ENCODE data around the gene ATG9A. TPM values are rescaled to one million over a fixed set of nuclear protein-coding genes. Genes with fewer than 3 reads are reported as not detected.

Gene ATG9A, protein sequence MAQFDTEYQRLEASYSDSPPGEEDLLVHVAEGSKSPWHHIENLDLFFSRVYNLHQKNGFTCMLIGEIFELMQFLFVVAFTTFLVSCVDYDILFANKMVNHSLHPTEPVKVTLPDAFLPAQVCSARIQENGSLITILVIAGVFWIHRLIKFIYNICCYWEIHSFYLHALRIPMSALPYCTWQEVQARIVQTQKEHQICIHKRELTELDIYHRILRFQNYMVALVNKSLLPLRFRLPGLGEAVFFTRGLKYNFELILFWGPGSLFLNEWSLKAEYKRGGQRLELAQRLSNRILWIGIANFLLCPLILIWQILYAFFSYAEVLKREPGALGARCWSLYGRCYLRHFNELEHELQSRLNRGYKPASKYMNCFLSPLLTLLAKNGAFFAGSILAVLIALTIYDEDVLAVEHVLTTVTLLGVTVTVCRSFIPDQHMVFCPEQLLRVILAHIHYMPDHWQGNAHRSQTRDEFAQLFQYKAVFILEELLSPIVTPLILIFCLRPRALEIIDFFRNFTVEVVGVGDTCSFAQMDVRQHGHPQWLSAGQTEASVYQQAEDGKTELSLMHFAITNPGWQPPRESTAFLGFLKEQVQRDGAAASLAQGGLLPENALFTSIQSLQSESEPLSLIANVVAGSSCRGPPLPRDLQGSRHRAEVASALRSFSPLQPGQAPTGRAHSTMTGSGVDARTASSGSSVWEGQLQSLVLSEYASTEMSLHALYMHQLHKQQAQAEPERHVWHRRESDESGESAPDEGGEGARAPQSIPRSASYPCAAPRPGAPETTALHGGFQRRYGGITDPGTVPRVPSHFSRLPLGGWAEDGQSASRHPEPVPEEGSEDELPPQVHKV
- polyA plus RNA-seq (2013, experiment 1 of 2), result 24.4 TPM
- 34.3 TPM for polyA plus RNA-seq (2013, experiment 2 of 2)

GRCh38 chr2:219229305-219230058 is at the start of gene ATG9A, which contains the start of gene ANKZF1:
ATG9A (minus strand) TSS chr2:219229636; CDS start chr2:219228024, 1,612 bp downstream.
ANKZF1 (plus strand) TSS chr2:219229806; CDS start chr2:219230258, 452 bp downstream.
- H3K9ac ChIP-seq (ENCODE audit: low read depth, low read length), result peak within 1 kb of the TSS; percentile 82
- no peaks in the 10 kb centered on the region for H3K27me3 ChIP-seq (ENCODE audit: insufficient read depth, low read length)
- WGBS, result under 1% methylated on average over 80 of the region's 80 CpGs
- peak within 1 kb of the TSS; percentile 84 for H3K4me3 ChIP-seq (ENCODE audit: low read length)
- H3K9me3 ChIP-seq (ENCODE audit: insufficient read depth, low read depth, low read length), result no peaks in the 10 kb centered on the region
- 0 out of 2 replicates have a peak, but pooled peaks cover 5% of the 10 kb centered on the region for H3K4me1 ChIP-seq (ENCODE audit: insufficient read depth, low read length)
- H3K36me3 ChIP-seq (ENCODE audit: insufficient read depth, low read length), result peaks cover 51% of the 10 kb centered on the region
- peak within 1 kb of the TSS; percentile 89 for H3K27ac ChIP-seq (ENCODE audit: low read depth, low read length)

GRCh38 chr2:219278655-219279150 is 49.3 kb upstream of the ATG9A start:
- H3K9me3 ChIP-seq (ENCODE audit: insufficient read depth, low read depth, low read length), result no peaks in the 10 kb centered on the region
- peak overlapping the region; percentile 32; the same call in 1 of the 2 replicates for H3K9ac ChIP-seq (ENCODE audit: low read depth, low read length)
- peak overlapping the region; percentile 75; the same call in 1 of the 2 replicates for H3K27ac ChIP-seq (ENCODE audit: low read depth, low read length)
- no peaks in the 10 kb centered on the region for H3K27me3 ChIP-seq (ENCODE audit: insufficient read depth, low read length)
- peaks cover 13% of the 10 kb centered on the region for H3K36me3 ChIP-seq (ENCODE audit: insufficient read depth, low read length)
- WGBS, result 14% methylated on average over 6 of the region's 9 CpGs
- H3K4me1 ChIP-seq (ENCODE audit: insufficient read depth, low read length), result peaks cover 20% of the 10 kb centered on the region
- peak overlapping the region; percentile 62 for H3K4me3 ChIP-seq (ENCODE audit: low read length)

GRCh38 chr2:219277703-219278654 is 48.5 kb upstream of the ATG9A start:
- Histone ChIP-seq H3K4me1 (ENCODE audit: insufficient read depth, low read length) (peaks cover 20% of the 10 kb centered on the region), H3K27me3 (ENCODE audit: insufficient read depth, low read length) (no peaks in the 10 kb centered on the region), H3K9ac (ENCODE audit: low read depth, low read length) (no peak overlapping the region), H3K9me3 (ENCODE audit: insufficient read depth, low read depth, low read length) (no peaks in the 10 kb centered on the region), H3K27ac (ENCODE audit: low read depth, low read length) (peak overlapping the region; percentile 75; the same call in 1 of the 2 replicates), H3K4me3 (ENCODE audit: low read length) (peak overlapping the region; percentile 62), H3K36me3 (ENCODE audit: insufficient read depth, low read length) (peaks cover 12% of the 10 kb centered on the region)
- 31% methylated on average over 25 of the region's 25 CpGs for WGBS

DNA sequence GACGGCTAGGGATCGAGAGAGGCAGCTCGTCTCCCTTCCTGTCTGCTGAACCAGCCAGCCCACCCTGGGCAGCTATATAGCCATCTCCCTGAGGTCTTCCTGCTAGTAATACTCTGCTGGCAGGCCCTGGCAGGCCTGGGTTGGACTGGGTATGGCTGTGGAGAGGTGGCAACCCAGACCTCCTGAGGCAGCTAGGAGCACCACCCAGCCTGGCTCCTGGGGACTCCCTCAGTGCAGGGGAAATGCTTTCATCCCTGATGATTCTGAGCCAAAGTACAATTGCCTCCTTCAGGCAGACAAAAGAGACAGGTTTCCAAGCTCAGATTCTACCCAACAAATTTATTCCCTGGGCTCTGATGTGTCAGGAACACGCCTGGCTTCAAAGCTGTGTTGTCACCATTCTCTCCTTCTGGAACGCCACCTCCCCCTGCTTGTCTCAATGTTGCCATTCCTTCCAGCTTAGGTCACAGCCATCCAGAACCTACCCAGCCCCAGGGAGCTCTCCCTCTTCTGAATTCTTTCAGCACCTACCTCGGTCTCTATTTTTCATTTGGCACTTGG is 45.0 kb upstream of the ATG9A start:
- peaks cover 20% of the 10 kb centered on the region for H3K4me1 ChIP-seq (ENCODE audit: insufficient read depth, low read length)
- peak overlapping the region; percentile 12; the same call in 1 of the 2 replicates for H3K9ac ChIP-seq (ENCODE audit: low read depth, low read length)
- H3K27ac ChIP-seq (ENCODE audit: low read depth, low read length), result peak overlapping the region; percentile 59
- no peak overlapping the region for H3K4me3 ChIP-seq (ENCODE audit: low read length)
- no peaks in the 10 kb centered on the region for H3K27me3 ChIP-seq (ENCODE audit: insufficient read depth, low read length)
- 47% methylated on average over 6 of the region's 6 CpGs for WGBS
- H3K9me3 ChIP-seq (ENCODE audit: insufficient read depth, low read depth, low read length), result no peaks in the 10 kb centered on the region
- no peaks in the 10 kb centered on the region for H3K36me3 ChIP-seq (ENCODE audit: insufficient read depth, low read length)

GRCh38 chr2:219273937-219274336 is 44.5 kb upstream of the ATG9A start:
- no peak overlapping the region for H3K4me3 ChIP-seq (ENCODE audit: low read length)
- 81% methylated on average over 3 of the region's 3 CpGs for WGBS
- H3K27me3 ChIP-seq (ENCODE audit: insufficient read depth, low read length), result peaks cover 5% of the 10 kb centered on the region; the same call in 1 of the 2 replicates
- peaks cover 20% of the 10 kb centered on the region for H3K4me1 ChIP-seq (ENCODE audit: insufficient read depth, low read length)
- peak overlapping the region; percentile 12; the same call in 1 of the 2 replicates for H3K9ac ChIP-seq (ENCODE audit: low read depth, low read length)
- H3K9me3 ChIP-seq (ENCODE audit: insufficient read depth, low read depth, low read length), result no peaks in the 10 kb centered on the region
- peak overlapping the region; percentile 59 for H3K27ac ChIP-seq (ENCODE audit: low read depth, low read length)
- H3K36me3 ChIP-seq (ENCODE audit: insufficient read depth, low read length), result no peaks in the 10 kb centered on the region

DNA sequence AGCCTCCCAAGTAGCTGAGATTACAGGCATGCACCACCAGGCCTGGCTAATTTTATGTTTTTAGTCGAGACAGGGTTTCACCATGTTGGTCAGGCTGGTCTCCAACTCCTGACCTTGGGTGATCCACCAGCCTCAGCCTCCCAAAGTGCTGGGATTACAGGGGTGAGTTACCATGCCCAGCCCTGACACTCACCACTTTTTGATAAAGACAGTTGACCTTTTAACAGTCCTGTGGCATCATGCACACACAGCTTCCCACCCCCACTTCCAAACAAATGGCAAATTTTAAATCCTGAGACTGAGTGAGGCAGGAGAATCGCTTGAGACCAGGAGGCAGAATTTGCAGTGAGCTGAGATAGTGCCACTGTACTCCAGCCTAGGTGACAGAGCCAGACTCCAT is 43.6 kb upstream of the ATG9A start:
- 95% methylated on average over 2 of the region's 2 CpGs for WGBS
- H3K27ac ChIP-seq (ENCODE audit: low read depth, low read length), result no peak overlapping the region
- no peaks in the 10 kb centered on the region for H3K36me3 ChIP-seq (ENCODE audit: insufficient read depth, low read length)
- H3K9me3 ChIP-seq (ENCODE audit: insufficient read depth, low read depth, low read length), result no peaks in the 10 kb centered on the region
- peaks cover 5% of the 10 kb centered on the region; the same call in 1 of the 2 replicates for H3K27me3 ChIP-seq (ENCODE audit: insufficient read depth, low read length)
- H3K4me1 ChIP-seq (ENCODE audit: insufficient read depth, low read length), result peaks cover 12% of the 10 kb centered on the region
- no peak overlapping the region for H3K9ac ChIP-seq (ENCODE audit: low read depth, low read length)
- H3K4me3 ChIP-seq (ENCODE audit: low read length), result no peak overlapping the region

DNA sequence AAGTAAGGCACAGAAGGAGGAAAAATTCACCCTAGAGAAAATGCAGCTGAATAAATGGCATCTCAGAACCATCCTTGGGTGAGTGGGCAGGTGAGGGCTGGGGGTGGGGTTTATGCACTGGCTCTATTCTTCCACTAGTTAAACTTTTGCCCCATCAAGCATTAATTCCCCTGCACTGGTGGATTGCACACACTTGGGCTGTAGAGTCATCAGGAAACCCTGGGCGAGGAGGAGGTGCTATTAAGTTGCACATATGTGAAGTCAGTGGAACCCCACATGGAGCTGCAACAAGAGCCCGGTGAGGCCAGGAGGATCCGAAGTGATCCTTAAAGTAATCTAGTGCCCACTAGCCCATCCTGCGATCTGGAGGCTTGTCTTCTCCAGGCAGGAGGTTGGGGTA is 42.9 kb upstream of the ATG9A start:
- WGBS, result 87% methylated on average over 4 of the region's 4 CpGs
- Histone ChIP-seq H3K9me3 (ENCODE audit: insufficient read depth, low read depth, low read length) (no peaks in the 10 kb centered on the region), H3K9ac (ENCODE audit: low read depth, low read length) (no peak overlapping the region), H3K27me3 (ENCODE audit: insufficient read depth, low read length) (peaks cover 5% of the 10 kb centered on the region; the same call in 1 of the 2 replicates), H3K36me3 (ENCODE audit: insufficient read depth, low read length) (no peaks in the 10 kb centered on the region), H3K4me3 (ENCODE audit: low read length) (no peak overlapping the region), H3K27ac (ENCODE audit: low read depth, low read length) (no peak overlapping the region), H3K4me1 (ENCODE audit: insufficient read depth, low read length) (peaks cover 8% of the 10 kb centered on the region; the same call in 1 of the 2 replicates)

- Histone ChIP-seq H3K27me3 (ENCODE audit: insufficient read depth, low read length) (peaks cover 5% of the 10 kb centered on the region; the same call in 1 of the 2 replicates), H3K27ac (ENCODE audit: low read depth, low read length) (no peak overlapping the region), H3K9me3 (ENCODE audit: insufficient read depth, low read depth, low read length) (no peaks in the 10 kb centered on the region), H3K4me1 (ENCODE audit: insufficient read depth, low read length) (peaks cover 5% of the 10 kb centered on the region; the same call in 1 of the 2 replicates), H3K36me3 (ENCODE audit: insufficient read depth, low read length) (no peaks in the 10 kb centered on the region), H3K4me3 (ENCODE audit: low read length) (no peak overlapping the region), H3K9ac (ENCODE audit: low read depth, low read length) (no peak overlapping the region)
- 94% methylated on average over 2 of the region's 2 CpGs for WGBS
These were observed 41.6 kb upstream of the ATG9A start for GRCh38 chr2:219271021-219271420.

GRCh38 chr2:219270055-219270372 is 40.6 kb upstream of the ATG9A start:
- peaks cover 5% of the 10 kb centered on the region; the same call in 1 of the 2 replicates for H3K4me1 ChIP-seq (ENCODE audit: insufficient read depth, low read length)
- 95% methylated on average over 5 of the region's 5 CpGs for WGBS
- no peak overlapping the region for H3K27ac ChIP-seq (ENCODE audit: low read depth, low read length)
- no peaks in the 10 kb centered on the region for H3K36me3 ChIP-seq (ENCODE audit: insufficient read depth, low read length)
- H3K4me3 ChIP-seq (ENCODE audit: low read length), result no peak overlapping the region
- H3K9me3 ChIP-seq (ENCODE audit: insufficient read depth, low read depth, low read length), result no peaks in the 10 kb centered on the region
- no peak overlapping the region for H3K9ac ChIP-seq (ENCODE audit: low read depth, low read length)
- H3K27me3 ChIP-seq (ENCODE audit: insufficient read depth, low read length), result peaks cover 5% of the 10 kb centered on the region; the same call in 1 of the 2 replicates

Data from HUES64 (cell line).